OCI-LY7 (cell line): ENCODE results near the gene LINC00237. TPM values are rescaled to one million over a fixed set of nuclear protein-coding genes. Genes with fewer than 3 reads are reported as not detected.

Source experiments
- BruUV-seq: library from RNA; stranded (reverse); fragments of 400-500 nt; replicated peaks from 2 replicates; lab custom pipeline; 2021; lab: Mats Ljungman, UMichigan
- CTCF ChIA-PET: fragments of 300-600 bp; sonication (Branson Sonifier 250); formaldehyde crosslinking; loops from one replicate; lab custom pipeline; 2022; ENCODE audit warnings: antibody characterized with exemption; ENCODE audit not compliant: unreplicated experiment; lab: Charles Lee
- POLR2A ChIA-PET: fragments of 300-600 bp; sonication (Branson Sonifier 250); formaldehyde crosslinking; loops from one replicate; lab custom pipeline; 2022; ENCODE audit warnings: antibody characterized with exemption; lab: Charles Lee
- DNase-seq: peaks from one replicate; pipeline ENCODE4 v3.0.0-alpha.2; 2015; ENCODE audit warnings: low spot score
- H2AFZ ChIP-seq: fragments of 200-600 bp; sonication (generic), shearing (Covaris generic); 2 replicates; pipeline ENCODE4 v1.6.1; 2014; ENCODE audit warnings: mild to moderate bottlenecking, antibody characterized with exemption, low read length, moderate library complexity
- H3K27ac ChIP-seq: fragments of 200-600 bp; sonication (generic); 2 replicates; pipeline ENCODE4 v1.5.1; 2014; ENCODE audit warnings: mixed run types, low read depth, mild to moderate bottlenecking, moderate library complexity, low read length, inconsistent platforms; ENCODE audit not compliant: poor library complexity, severe bottlenecking
- H3K36me3 ChIP-seq: fragments of 200-600 bp; sonication (generic); 2 replicates; pipeline ENCODE4 v1.6.1; 2014; ENCODE audit warnings: mild to moderate bottlenecking, antibody characterized with exemption, low read length, moderate library complexity, mixed read lengths; ENCODE audit not compliant: insufficient read depth
- H3K4me1 ChIP-seq: fragments of 200-600 bp; sonication (generic); 2 replicates; pipeline ENCODE4 v1.5.1; 2014; ENCODE audit warnings: mild to moderate bottlenecking, low read length; ENCODE audit not compliant: insufficient read depth, poor library complexity, severe bottlenecking
- H3K4me2 ChIP-seq: fragments of 200-600 bp; sonication (generic); 2 replicates; pipeline ENCODE4 v1.6.1; 2014; ENCODE audit warnings: mild to moderate bottlenecking, low read length
- H3K4me3 ChIP-seq: fragments of 200-600 bp; sonication (generic); 2 replicates; pipeline ENCODE4 v1.5.1; 2014; ENCODE audit warnings: mild to moderate bottlenecking, low read depth, low read length; ENCODE audit not compliant: poor library complexity, severe bottlenecking
- H3K79me2 ChIP-seq: fragments of 200-600 bp; sonication (generic); 2 replicates; pipeline ENCODE4 v1.6.1; 2016; ENCODE audit warnings: low read depth, mild to moderate bottlenecking, low read length, moderate library complexity, mixed read lengths; ENCODE audit not compliant: insufficient read depth
- H3K9me2 ChIP-seq: fragments of 200-600 bp; sonication (generic); 2 replicates; pipeline ENCODE4 v1.6.1; 2016; ENCODE audit warnings: mild to moderate bottlenecking, low read length, mixed read lengths; ENCODE audit not compliant: insufficient read depth
- H3K9me3 ChIP-seq: fragments of 200-600 bp; sonication (generic); 2 replicates; pipeline ENCODE4 v1.6.1; 2014; ENCODE audit warnings: mild to moderate bottlenecking, mixed run types, low read length, mixed read lengths
- H4K20me1 ChIP-seq: fragments of 200-600 bp; sonication (generic); 2 replicates; pipeline ENCODE4 v1.6.1; 2014; ENCODE audit warnings: mild to moderate bottlenecking, antibody characterized with exemption, low read length, moderate library complexity, mixed read lengths; ENCODE audit not compliant: insufficient read depth
- CTCF ChIP-seq: fragments of 200-600 bp; sonication (generic); conservative IDR thresholded peaks from 2 replicates; pipeline ENCODE4 v1.5.1; 2014; ENCODE audit warnings: mild to moderate bottlenecking, antibody characterized with exemption, low read length, moderate library complexity, mixed read lengths
- EZH2phosphoT487 ChIP-seq: fragments of 200-600 bp; sonication (generic); IDR thresholded peaks from 2 replicates; pipeline ENCODE4 v1.6.1; 2018; ENCODE audit warnings: low read depth, borderline replicate concordance, mild to moderate bottlenecking, mixed run types, antibody characterized with exemption, low read length, moderate library complexity, mixed read lengths
- intact Hi-C: fragments of 100-400 bp; cut with micrococcal nuclease; formaldehyde crosslinking; loops from one replicate; pipeline ENCODE4 v1.10.0; 2022; ENCODE audit not compliant: unreplicated experiment
- total RNA-seq, 2 experiments: library from RNA; depleted of rRNA in 1 of 2; stranded (reverse); fragments of >200 nt in 1 of 2; shearing (Covaris generic) in 1 of 2; gene quantifications; 2 replicates each; pipeline ENCODE4 v1.2.3, GENCODE V29; 2014 to 2022

Gene LINC00237
- total RNA-seq, 2 experiments from 2014 or later, result not detected

- intact Hi-C loops, result no loop called here
- H3K36me3 ChIP-seq, result no peaks in the 10 kb centered on the region
- no peak overlapping the region for H3K4me3 ChIP-seq
- DNase-seq, result no peak
- H3K4me1 ChIP-seq, result no peaks in the 10 kb centered on the region
- no peak overlapping the region for H2AFZ ChIP-seq
- POLR2A ChIA-PET, result no interaction called here
- CTCF ChIA-PET, result no interaction called here
- no peak overlapping the region for H3K27ac ChIP-seq
- H3K4me2 ChIP-seq, result no peak overlapping the region
- no peaks in the 10 kb centered on the region for H4K20me1 ChIP-seq
- TF ChIP-seq CTCF, result no peak
- no TSS peak for BruUV-seq
- no peaks in the 10 kb centered on the region for H3K9me3 ChIP-seq
- H3K79me2 ChIP-seq, result no peaks in the 10 kb centered on the region
- no peaks in the 10 kb centered on the region for H3K9me2 ChIP-seq
Observed at GRCh38 chr20:21117521-21117920, 11.4 kb upstream of the LINC00237 start.

GRCh38 chr20:21114584-21114983 is 8.4 kb upstream of the LINC00237 start:
- Histone ChIP-seq H3K4me1 (no peaks in the 10 kb centered on the region), H2AFZ (no peak overlapping the region), H3K36me3 (no peaks in the 10 kb centered on the region), H3K79me2 (no peaks in the 10 kb centered on the region), H3K27ac (no peak overlapping the region), H3K4me2 (no peak overlapping the region), H3K4me3 (no peak overlapping the region), H3K9me2 (no peaks in the 10 kb centered on the region), H4K20me1 (no peaks in the 10 kb centered on the region), H3K9me3 (no peaks in the 10 kb centered on the region)
- TF ChIP-seq EZH2phosphoT487 (no peak), CTCF (no peak)
- intact Hi-C loops, result no loop called here
- no peak for DNase-seq
- ChIA-PET CTCF (no interaction called here), POLR2A (no interaction called here)
- BruUV-seq, result no TSS peak

- H3K79me2 ChIP-seq, result no peaks in the 10 kb centered on the region
- H3K9me3 ChIP-seq, result no peaks in the 10 kb centered on the region
- H3K36me3 ChIP-seq, result no peaks in the 10 kb centered on the region
- no peaks in the 10 kb centered on the region for H3K4me1 ChIP-seq
- no peak overlapping the region for H3K27ac ChIP-seq
- ChIA-PET POLR2A (no interaction called here), CTCF (no interaction called here)
- no peaks in the 10 kb centered on the region for H4K20me1 ChIP-seq
- no peak for DNase-seq
- no peak for TF ChIP-seq EZH2phosphoT487
- TF ChIP-seq CTCF, result no peak
- no peak overlapping the region for H3K4me3 ChIP-seq
- intact Hi-C loops, result no loop called here
- H2AFZ ChIP-seq, result no peak overlapping the region
- H3K4me2 ChIP-seq, result no peak overlapping the region
- H3K9me2 ChIP-seq, result no peaks in the 10 kb centered on the region
- BruUV-seq, result no TSS peak
Observed at GRCh38 chr20:21113697-21114096, 7.5 kb upstream of the LINC00237 start.
